CD14-positive monocyte (primary cell): ENCODE results near the gene CXXC5. TPM values are rescaled to one million over a fixed set of nuclear protein-coding genes. Genes with fewer than 3 reads are reported as not detected.

ENCODE experiments used
- DNase-seq, 3 donors: peaks; one replicate each; pipeline ENCODE4 v3.0.0-alpha.2; 2011 to 2022
- H2AFZ ChIP-seq: 2 replicates; pipeline ENCODE4 v1.6.0; 2012; ENCODE audit warnings: mild to moderate bottlenecking, low read depth, low read length, inconsistent platforms; ENCODE audit not compliant: insufficient read depth, poor library complexity, severe bottlenecking
- H3K27ac ChIP-seq, 2 donors: 1 replicate in 1 of 2; 2 replicates in 1 of 2; pipeline ENCODE4 v1.5.1; 2012 to 2013; ENCODE audit warnings: low read length in 2 of 2, control low read depth in 1 of 2, inconsistent platforms in 1 of 2, low read depth in 1 of 2, mild to moderate bottlenecking in 1 of 2
- H3K27me3 ChIP-seq, 2 donors: one replicate each; pipeline versions ENCODE4 v1.6.0 to v1.6.1; 2011 to 2013; ENCODE audit warnings: low read length in 2 of 2; ENCODE audit not compliant: control insufficient read depth in 2 of 2, insufficient read depth in 2 of 2
- H3K36me3 ChIP-seq, 2 donors: replicated peaks in 1 of 2; 1 replicate in 1 of 2; 2 replicates in 1 of 2; pipeline versions ENCODE4 v1.5.1 to v1.6.1; 2012 to 2013; ENCODE audit warnings: low read length in 2 of 2, control low read depth in 1 of 2, inconsistent platforms in 1 of 2, mild to moderate bottlenecking in 1 of 2; ENCODE audit not compliant: insufficient read depth in 2 of 2, control insufficient read depth in 1 of 2
- H3K4me1 ChIP-seq, 2 donors: 1 replicate in 1 of 2; 2 replicates in 1 of 2; pipeline versions ENCODE4 v1.5.1 to v1.6.1; 2012 to 2013; ENCODE audit warnings: low read length in 2 of 2, control low read depth in 1 of 2, inconsistent platforms in 1 of 2, mild to moderate bottlenecking in 1 of 2, moderate library complexity in 1 of 2; ENCODE audit not compliant: insufficient read depth in 2 of 2, control insufficient read depth in 1 of 2
- H3K4me2 ChIP-seq: replicated peaks from 2 replicates; pipeline ENCODE3; 2012; ENCODE audit warnings: low read length, moderate library complexity, mild to moderate bottlenecking; ENCODE audit not compliant: poor library complexity, severe bottlenecking; ENCODE audit errors: extremely low read depth
- H3K4me3 ChIP-seq, 3 experiments: fragments of 200-600 bp in 1 of 3; sonication (generic) in 1 of 3; replicated peaks in 1 of 3; 1 replicate in 2 of 3; 2 replicates in 1 of 3; pipeline ENCODE4 v1.5.1; 2011 to 2013; ENCODE audit warnings: low read length in 3 of 3, mild to moderate bottlenecking in 3 of 3, control low read depth in 2 of 3, low read depth in 2 of 3, inconsistent platforms in 1 of 3, moderate library complexity in 1 of 3
- H3K79me2 ChIP-seq: 2 replicates; pipeline ENCODE4 v1.6.0; 2012; ENCODE audit warnings: mild to moderate bottlenecking, control low read depth, inconsistent platforms, low read length, moderate library complexity; ENCODE audit not compliant: insufficient read depth
- H3K9ac ChIP-seq: 2 replicates; pipeline ENCODE4 v1.6.0; 2017; ENCODE audit warnings: low read length, mild to moderate bottlenecking; ENCODE audit not compliant: insufficient read depth, poor library complexity, severe bottlenecking
- H3K9me3 ChIP-seq, 2 donors: replicated peaks in 1 of 2; 1 replicate in 1 of 2; 2 replicates in 1 of 2; pipeline versions ENCODE4 v1.5.1 to v1.6.1; 2012 to 2013; ENCODE audit warnings: low read length in 2 of 2, control low read depth in 1 of 2; ENCODE audit not compliant: control insufficient read depth in 1 of 2, insufficient read depth in 1 of 2
- H4K20me1 ChIP-seq: 2 replicates; pipeline ENCODE4 v1.6.0; 2012; ENCODE audit warnings: mild to moderate bottlenecking, low read length, control low read depth, moderate library complexity; ENCODE audit not compliant: insufficient read depth
- H3K27ac Mint-ChIP-seq, 7 donors: one replicate each; pipeline ENCODE4 v1.8.0; 2020; ENCODE audit warnings: mild to moderate bottlenecking in 7 of 7, mixed read lengths in 7 of 7, moderate library complexity in 6 of 7, inconsistent platforms in 2 of 7
- H3K27me3 Mint-ChIP-seq, 3 donors: one replicate each; pipeline ENCODE4 v1.8.0; 2021 to 2022; ENCODE audit warnings: low read depth in 3 of 3, mild to moderate bottlenecking in 3 of 3, mixed read lengths in 3 of 3, moderate library complexity in 3 of 3, inconsistent platforms in 1 of 3
- H3K36me3 Mint-ChIP-seq, 2 donors: one replicate each; pipeline ENCODE4 v1.8.0; 2020; ENCODE audit warnings: mixed read lengths in 2 of 2, inconsistent platforms in 1 of 2, mild to moderate bottlenecking in 1 of 2
- H3K4me1 Mint-ChIP-seq: one replicate; pipeline ENCODE4 v1.8.0; 2020; ENCODE audit warnings: mild to moderate bottlenecking, mixed read lengths
- H3K4me3 Mint-ChIP-seq, 2 donors: one replicate each; pipeline ENCODE4 v1.8.0; 2020; ENCODE audit warnings: mild to moderate bottlenecking in 2 of 2, mixed read lengths in 2 of 2, moderate library complexity in 1 of 2
- H3K9me3 Mint-ChIP-seq, 7 donors: one replicate each; pipeline ENCODE4 v1.8.0; 2020 to 2022; ENCODE audit warnings: mixed read lengths in 7 of 7, mild to moderate bottlenecking in 6 of 7, moderate library complexity in 6 of 7, inconsistent platforms in 2 of 7
- CTCF ChIP-seq: fragments of 200-600 bp; IDR thresholded peaks from one replicate; pipeline ENCODE4 v1.8.0; 2022; ENCODE audit warnings: antibody characterized with exemption, mild to moderate bottlenecking
- WGBS: methylation state at CpG from one replicate; pipeline ENCODE4 v1.1.5; 2013; ENCODE audit warnings: missing lambda C conversion rate; ENCODE audit not compliant: insufficient coverage; 5-methylcytosine and 5-hydroxymethylcytosine counted together
- intact Hi-C, 2 donors: fragments of 100-400 bp; cut with micrococcal nuclease; formaldehyde crosslinking; loops; one replicate each; pipeline versions ENCODE4 v1.15.0 to v1.15.1; 2023
- polyA plus RNA-seq, 3 donors: library from polyadenylated mRNA; depleted of rRNA in 1 of 3; unstranded in 2 of 3; stranded (reverse) in 1 of 3; fragments of 300-500 nt in 2 of 3; fragments of >200 nt in 1 of 3; fragmentation: Illumina TruSeq in 2 of 3; gene quantifications; 1 replicate in 2 of 3; 2 replicates in 1 of 3; pipeline ENCODE4 v1.2.3, GENCODE V29; 2012 to 2021
- small RNA-seq: library from RNA; depleted of rRNA; stranded (forward); fragments of <200 nt; gene quantifications from one replicate; pipeline ENCODE3, GENCODE V24; 2012; ENCODE audit warnings: low read depth; ENCODE audit not compliant: insufficient read length

The CXXC5 gene
- polyA plus RNA-seq, 3 donors: 22.4 to 37.2 (median 33.7) TPM

DNA sequence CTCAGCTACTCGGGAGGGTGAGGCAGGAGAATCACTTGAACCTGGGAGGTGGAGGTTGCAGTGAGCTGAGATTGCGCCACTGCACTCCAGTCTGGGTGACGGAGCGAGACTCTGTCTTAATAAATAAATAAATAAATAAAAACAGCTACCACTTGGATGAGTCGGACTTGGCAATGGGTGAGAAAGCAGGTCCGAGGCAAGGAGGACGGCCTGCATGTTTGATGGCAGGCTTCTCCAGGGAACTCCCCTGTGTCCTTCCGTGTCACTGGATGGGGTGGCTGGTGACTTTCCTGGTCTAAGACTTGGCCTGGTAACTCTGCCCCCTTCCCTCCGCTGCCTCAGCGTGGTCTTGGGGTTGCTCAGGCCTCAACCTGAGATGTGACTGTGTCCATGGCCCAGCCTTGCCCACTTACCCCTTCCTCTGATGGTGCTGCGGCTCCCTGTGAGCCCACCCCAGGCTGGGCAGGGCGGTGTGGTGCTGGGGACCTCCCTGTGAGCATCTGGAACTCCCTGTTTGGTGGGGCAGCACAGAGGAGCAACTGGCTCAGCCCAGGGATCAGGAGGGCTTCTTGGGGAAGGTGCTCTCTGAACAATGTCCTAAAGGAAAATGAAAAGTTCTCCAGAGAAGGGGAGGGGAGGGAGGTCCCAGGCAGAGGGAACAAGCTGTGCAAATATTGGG lies 85.0 kb downstream of the CXXC5 start:
- Histone ChIP-seq H3K4me3 (no peak overlapping the region), H4K20me1 (no peaks in the 10 kb centered on the region), H3K36me3 (no peaks in the 10 kb centered on the region), H3K4me2 (no peak overlapping the region), H3K9ac (no peak overlapping the region), H3K9me3 (no peaks in the 10 kb centered on the region), H3K27me3 (no peaks in the 10 kb centered on the region), H3K27ac (no peak overlapping the region), H3K79me2 (no peaks in the 10 kb centered on the region), H3K4me1 (no peaks in the 10 kb centered on the region), H2AFZ (no peak overlapping the region)
- intact Hi-C loops: no loop called here
- no peak for TF ChIP-seq CTCF
- no peaks in the 10 kb centered on the region for H3K36me3 Mint-ChIP-seq
- H3K27ac Mint-ChIP-seq: no peak overlapping the region
- peaks cover 0 to 3% (median 3%) of the 10 kb centered on the region in 3 donors for H3K27me3 Mint-ChIP-seq
- H3K4me3 Mint-ChIP-seq: no peak overlapping the region
- peak in 1 of 3 donors; percentile 1 for DNase-seq
- no peaks in the 10 kb centered on the region for H3K4me1 Mint-ChIP-seq
- no peaks in the 10 kb centered on the region for H3K9me3 Mint-ChIP-seq
- 99% methylated on average over 7 of the region's 12 CpGs for WGBS

Small RNA genes within 50 kb of the gene (small RNA-seq; reads per million reads assigned to genes)
- gene RNU6-236P: not detected

Other genes with a start within 250 kb of the CXXC5 start
- gene SPATA24, start 244.3 kb upstream of the CXXC5 start, polyA plus RNA-seq: 1 to 10 TPM; 1.6 to 3.5 (median 3.2) TPM
- 1 to 10 TPM in 2 of 3 donors, under 1 TPM in 1; 0.87 to 2.6 (median 2.2) TPM for gene DNAJC18, start 208.8 kb upstream of the CXXC5 start, polyA plus RNA-seq
- not detected for gene ECSCR, start 185.6 kb upstream of the CXXC5 start, polyA plus RNA-seq
- not detected for gene SMIM33, start 177.3 kb upstream of the CXXC5 start, polyA plus RNA-seq
- 100 to 1,000 TPM in 2 of 3 donors, 10 to 100 TPM in 1; 83.7 to 225 (median 115) TPM for gene STING1, start 165.6 kb upstream of the CXXC5 start, polyA plus RNA-seq
- 100 to 1,000 TPM in 2 of 3 donors, 10 to 100 TPM in 1; 41.2 to 167 (median 133) TPM for gene UBE2D2, start 87.0 kb upstream of the CXXC5 start, polyA plus RNA-seq
- not detected for gene PSD2, start 147.5 kb downstream of the CXXC5 start, polyA plus RNA-seq